GM10847 (cell line): ENCODE data around the gene VAT1L.

ENCODE experiments used
- POLR2A ChIP-seq: IDR thresholded peaks from 2 replicates; pipeline ENCODE4 v1.6.1; 2011; ENCODE audit not compliant: insufficient read length; ENCODE audit errors: extremely low read depth

The VAT1L gene

DNA sequence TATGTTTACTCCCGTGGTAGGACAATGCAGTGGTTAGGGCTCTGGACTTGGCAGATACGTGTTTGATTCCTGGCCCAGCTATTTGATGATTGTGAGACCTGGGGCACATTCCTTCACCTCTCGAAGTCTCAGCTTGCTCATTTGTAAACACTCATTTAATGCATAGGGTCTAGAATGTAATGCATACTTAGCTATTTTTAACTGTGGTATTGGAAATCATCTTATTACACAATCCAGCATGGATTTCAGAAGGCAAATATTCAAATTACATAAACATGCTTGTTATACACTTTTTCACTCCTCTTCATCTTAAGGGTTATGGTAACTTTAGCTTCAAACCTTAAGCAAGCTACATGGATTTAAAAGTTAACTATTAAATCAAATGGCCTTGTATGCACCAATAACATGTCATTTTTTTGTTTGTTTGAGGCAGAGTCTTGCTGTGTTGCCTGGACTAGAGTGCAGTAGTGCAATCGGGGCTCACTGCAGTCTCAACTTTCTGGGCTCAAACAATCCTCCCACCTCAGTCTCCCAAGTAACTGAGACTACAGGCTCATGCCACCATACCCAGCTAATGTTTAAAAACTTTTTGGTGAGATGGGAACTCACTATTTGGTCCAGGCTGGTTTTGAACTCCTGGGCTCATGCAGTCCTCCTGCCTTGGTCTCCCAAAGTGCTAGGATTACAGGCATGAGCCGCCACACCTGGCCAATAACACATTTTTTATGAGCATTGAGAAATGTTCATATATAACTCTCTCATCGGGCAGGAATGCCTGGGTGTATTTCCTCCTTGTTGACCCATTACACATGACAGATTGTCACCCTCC, 52.5 kb downstream of the VAT1L start:
- no peak for TF ChIP-seq POLR2A

DNA sequence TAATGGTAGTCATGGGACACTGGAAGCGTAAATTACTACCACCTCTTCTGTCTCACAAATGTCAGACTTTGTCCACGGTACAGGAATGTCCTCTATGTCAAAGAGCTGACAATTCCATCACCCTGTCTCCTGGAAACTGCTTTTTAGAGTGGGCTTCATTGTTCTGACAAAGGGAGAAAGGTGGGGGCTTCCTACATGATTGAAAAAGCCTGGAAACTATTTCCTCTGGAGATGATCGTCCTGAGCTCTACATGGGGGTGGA, 53.1 kb downstream of the VAT1L start:
- TF ChIP-seq POLR2A, result no peak

DNA sequence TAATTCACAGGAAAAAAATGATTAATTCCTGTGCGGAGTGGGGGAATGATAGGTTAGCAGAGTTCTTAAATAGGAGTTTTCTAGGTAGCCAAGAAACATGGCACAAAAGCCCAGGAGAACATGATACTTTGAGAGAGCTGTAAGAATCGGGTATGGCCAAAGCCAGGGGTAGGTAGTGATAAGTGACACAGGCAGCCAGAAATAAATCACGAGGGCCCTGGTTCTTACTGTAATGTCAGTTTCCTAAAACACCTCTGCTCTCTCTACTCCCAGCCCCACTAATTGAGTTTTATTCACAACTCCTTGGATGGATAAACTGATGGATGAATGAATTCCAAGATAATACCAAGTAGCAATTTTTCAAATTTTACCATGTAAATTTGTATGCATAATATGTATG, 54.1 kb downstream of the VAT1L start:
- TF ChIP-seq POLR2A, result no peak

DNA sequence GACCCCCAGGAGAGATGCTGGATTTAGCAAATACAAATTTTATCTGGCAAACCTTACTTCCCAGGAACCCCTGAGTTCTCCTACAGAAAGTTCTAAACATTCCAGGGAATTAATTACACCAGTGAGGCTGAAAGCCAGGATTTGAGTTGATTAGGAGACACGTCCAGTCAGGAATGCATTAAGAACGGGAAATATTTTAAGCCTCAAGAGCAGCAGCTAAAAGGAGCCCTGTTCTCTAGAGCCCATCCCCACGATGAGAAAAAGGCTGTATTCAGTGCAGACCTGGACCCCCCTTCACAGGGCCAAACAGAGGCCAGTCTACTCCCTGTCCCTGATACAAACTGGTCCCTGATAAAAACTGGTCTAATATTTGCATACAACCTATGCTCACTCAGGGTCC, 55.0 kb downstream of the VAT1L start:
- no peak for TF ChIP-seq POLR2A

DNA sequence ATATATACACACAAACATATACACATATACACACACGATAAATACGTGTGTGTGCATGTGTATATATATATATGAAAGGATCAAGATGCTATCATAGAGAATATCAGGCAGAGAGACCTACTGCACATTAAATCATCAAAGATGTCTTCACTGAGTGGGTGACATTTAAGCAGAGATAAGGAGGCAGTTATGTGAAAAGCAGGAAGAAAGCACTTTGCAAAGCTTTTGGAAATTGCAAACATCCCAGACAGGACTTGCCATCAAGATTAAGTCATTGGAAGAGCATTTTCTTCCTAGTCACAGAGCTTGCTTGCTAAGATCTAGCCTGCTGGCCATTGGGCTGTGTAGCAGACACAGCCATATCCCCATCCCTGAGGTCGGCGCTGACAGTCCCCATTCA, 56.4 kb downstream of the VAT1L start:
- no peak for TF ChIP-seq POLR2A

DNA sequence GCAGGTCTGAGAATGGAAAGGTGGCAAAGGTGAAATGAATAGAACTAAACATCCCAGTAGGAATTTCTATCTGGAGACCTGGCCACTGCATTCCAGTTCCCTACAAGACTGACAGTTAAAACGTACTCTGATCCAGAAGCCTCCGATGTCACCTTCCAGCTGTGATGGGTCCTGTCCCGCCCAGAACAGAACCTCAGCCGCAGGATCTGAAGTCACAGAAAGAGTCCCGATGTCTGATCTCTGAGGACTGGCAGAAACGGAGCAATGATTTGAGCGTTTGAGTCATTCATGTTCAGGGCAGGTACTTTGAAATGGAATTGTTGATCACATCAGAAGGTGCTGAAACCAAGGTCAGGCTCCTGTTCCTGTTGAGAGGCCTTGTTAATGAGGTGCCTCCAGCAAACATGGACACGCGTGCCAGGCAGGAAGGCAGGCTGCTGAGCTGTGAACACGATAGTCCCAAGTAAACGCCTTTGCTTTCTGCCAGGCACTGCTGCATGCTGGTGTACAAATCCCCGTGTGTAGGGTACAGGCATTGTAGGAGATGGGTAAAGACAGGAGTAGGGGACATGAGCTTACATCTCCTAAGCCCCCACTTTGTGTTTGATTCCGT, 61.4 kb downstream of the VAT1L start:
- TF ChIP-seq POLR2A, result no peak

DNA sequence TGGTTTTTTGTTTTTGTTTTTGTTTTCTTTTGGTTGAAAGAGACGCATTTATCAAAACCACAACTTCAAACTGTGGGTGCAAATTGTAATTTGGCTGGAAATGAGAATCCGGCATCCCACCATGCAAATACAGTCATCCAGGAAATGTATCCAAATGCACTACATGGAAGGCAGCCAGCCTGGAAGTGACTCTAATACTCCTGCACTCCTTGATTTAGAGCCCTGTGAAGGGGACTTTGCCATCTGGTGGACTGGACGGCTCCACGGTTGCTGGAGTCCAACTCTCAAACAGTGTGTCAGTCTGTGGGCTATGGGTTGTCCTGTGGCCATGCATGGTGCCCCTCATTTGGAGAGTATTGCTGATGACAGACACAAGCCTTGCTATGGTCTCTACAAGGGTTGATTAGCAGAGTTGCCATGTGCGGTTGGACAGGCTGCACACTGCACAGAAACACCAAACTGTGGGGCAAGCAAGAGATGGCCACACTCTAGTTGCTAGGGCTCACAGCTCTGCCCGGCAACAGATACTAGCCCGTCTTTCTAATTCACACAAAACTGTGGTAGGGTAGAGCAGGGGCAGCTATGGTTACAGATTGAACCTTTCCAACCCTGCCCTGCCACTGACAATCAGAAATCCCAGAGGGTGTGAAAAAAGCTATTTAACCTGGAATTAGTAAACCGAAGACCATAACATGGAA, 62.4 kb downstream of the VAT1L start:
- TF ChIP-seq POLR2A, result no peak

DNA sequence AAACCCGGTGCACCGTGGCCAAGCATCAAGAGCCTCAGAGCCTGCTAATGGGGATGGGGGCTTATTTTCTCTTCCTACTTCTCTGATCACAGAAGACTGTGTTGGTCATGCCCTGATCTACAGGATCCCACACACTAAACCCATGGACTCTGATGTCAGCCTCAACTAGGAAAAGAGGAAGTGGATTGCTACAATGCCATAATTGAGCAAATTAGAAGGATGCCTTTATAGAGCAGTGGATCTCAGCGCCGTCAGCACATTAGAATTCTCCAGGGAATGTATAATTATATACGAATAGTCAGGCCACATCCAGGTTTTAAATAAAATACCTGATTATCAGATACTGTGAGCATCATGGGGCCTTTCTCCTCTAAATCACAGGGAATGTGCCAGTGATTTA, 64.8 kb downstream of the VAT1L start:
- no peak for TF ChIP-seq POLR2A

DNA sequence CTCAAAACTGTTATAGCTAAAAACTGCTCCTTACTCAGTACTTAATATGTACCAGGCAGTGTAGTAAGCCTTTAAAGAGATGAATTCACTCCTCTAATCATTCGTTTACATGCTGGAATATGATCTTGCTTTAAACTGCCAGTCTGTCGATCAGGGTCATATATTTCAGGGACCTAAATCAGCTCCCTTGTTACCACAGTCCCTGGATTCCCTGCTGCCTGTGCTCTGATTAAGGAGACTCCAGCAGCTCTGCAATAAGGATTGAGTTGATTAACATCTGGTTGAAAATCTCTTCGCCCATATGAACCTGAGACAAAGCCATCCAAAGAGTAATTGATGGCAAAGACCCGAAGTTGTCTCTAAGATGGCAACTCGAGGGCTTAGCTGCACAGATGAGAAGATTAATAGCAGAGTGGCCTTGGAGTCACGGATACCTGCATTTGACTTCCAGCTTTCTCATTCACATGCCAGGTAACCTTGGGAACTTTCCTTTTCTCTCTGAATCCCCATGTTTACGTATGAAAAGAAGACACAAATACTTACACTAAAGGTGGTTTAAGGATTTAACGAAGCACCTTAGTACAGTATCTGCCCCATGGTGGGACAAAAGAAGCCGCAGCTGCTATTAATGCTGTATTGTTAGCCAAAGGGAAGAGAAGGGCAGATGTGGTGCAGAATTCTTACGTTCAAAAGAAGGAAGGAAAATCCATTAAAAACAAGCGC, 68.2 kb downstream of the VAT1L start:
- no peak for TF ChIP-seq POLR2A

DNA sequence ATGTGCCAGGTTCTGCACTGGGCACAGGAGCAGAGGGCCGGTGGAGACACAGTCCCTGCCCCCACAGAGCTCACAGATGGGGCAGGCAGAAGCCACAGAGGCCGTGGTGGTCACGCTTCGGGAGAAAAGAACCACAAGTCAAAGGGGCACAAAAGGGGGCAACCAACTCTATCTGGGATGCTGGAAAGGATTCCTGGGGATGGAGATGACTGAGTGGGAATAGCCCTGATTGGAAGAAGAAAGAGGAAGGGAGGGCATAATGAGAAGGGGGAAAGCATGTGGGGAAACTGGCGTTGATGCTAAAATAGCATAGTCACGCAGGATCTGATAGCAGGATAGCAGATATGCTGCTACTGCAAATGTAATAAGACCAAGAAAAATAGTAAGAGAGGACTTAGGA, 69.7 kb downstream of the VAT1L start:
- no peak for TF ChIP-seq POLR2A

DNA sequence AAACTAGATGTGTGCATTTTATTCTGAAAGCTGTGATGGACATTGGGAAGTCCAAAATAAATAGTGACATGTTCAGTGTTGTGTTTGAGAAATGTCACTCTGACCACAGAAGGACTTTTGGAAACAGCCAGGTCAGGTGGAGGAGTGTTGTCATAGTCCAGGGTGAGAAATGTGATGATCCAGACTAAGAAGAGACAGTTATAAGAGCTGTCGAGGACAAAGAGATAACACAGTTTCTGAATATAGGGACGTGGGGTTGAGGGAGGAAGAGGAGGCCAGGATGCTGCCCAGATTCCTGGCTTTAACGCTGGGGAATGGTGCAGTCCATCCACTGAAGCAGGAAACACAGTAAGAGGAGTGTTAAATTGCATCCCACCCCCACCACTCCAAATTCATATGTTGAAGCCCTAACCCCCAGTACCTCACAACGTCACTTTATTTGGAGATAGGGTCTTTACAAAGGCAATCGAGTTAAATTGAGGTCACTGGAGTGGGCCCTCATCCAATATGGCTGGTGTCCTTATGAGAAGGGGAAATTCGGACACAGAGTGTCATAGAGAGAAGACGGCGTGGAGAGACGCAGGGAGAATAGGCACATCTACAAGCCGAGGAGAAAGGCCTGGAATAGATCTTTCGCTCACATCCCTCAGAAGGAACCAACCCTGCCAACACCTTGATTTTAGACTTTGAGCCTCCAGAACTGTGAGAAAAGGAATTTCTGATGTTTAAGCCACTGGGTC, 71.3 kb downstream of the VAT1L start:
- TF ChIP-seq POLR2A, result no peak

DNA sequence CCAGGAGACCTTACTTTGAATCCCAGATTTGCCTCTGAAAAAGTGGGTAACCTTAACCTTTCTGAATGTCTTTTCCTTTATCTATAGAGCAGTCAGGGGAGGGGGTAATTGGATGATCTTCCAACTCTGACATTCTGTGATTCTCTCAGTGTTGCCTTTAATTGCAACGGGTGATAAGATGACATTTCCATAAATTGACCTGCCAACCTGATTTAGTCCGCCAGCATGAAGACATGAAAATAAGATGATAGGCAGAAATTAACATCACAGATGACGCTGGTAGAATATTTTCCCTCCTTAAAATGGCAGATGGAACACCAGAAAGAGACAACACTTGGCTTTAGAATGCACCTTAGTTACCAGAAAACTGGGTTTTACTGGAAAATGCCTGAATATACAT, 72.6 kb downstream of the VAT1L start:
- no peak for TF ChIP-seq POLR2A

DNA sequence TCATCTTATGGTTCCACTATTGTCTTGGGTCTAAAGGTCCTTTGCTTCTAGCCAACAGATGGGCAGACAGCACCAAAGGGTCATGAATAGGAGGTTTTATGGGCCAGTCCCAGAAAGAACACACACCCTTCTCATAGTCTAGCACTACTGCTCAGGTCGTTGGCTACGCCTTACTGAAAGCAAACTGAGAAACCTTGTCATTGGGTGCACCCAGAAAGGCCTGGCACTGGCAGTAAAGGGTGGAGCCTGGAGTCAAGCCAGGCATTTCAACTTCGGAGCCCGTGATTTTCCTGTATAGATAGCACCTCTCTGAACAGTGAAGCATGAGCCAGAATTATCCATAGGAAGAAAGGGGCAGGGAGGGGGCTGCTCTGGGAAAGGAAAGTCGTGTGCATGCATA, 74.9 kb downstream of the VAT1L start:
- no peak for TF ChIP-seq POLR2A

DNA sequence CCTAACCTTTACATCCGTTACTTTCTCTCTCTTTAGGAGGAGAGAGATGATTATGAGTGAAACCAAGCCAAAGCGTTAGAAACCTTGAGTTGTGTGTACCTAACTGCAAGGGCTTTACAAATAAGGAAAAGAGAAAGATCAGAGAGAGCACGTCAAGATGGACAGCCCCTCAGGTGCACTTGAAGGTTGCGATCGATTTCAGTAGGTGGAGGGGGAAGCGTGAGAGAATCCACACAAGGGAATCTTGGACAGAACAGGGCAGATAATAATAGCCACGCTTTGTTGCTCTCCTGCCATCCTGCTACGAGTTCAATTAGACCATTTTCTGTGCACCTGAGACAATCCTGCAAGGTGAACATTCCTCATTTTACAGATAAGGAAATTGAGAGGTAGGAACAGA, 78.4 kb downstream of the VAT1L start:
- TF ChIP-seq POLR2A, result no peak

DNA sequence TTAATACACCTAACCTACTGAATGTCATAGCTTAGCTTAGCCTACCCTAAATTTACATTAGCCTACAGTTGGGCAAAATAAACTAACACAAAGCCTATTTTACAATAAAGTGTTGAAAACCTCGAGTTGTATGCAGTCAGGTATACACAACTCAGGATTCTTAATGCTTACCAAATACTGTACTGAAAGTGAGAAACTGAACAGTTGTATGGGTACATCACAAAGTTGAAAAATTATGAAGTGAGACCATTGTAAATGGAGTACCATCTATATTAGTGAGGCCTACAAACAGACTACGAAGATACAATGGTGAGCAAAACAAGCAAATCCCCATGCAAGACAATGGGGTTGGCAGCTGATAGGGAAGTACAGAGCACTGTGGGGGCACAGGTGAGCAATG, 79.7 kb downstream of the VAT1L start:
- TF ChIP-seq POLR2A, result no peak
